Vagina (tissue), 2 donors: ENCODE results near the gene FBXO41.

Experiments used
- POLR2A ChIP-seq, 2 donors: fragments of 450-650 bp; IDR thresholded peaks; one replicate each; pipeline ENCODE4 v1.6.1; 2017; ENCODE audit warnings: antibody characterized with exemption in 2 of 2, mild to moderate bottlenecking in 2 of 2, moderate library complexity in 2 of 2
- TF ChIP-seq, protein P1 (sequence below), 3 experiments: fragments of 450-650 bp in 2 of 3; fragments of 200-600 bp in 1 of 3; sonication (generic) in 1 of 3; IDR thresholded peaks; one replicate each; pipeline ENCODE4 v1.5.1; 2017 to 2019; ENCODE audit warnings: antibody characterized with exemption in 3 of 3, mild to moderate bottlenecking in 2 of 3, moderate library complexity in 2 of 3

DNA sequence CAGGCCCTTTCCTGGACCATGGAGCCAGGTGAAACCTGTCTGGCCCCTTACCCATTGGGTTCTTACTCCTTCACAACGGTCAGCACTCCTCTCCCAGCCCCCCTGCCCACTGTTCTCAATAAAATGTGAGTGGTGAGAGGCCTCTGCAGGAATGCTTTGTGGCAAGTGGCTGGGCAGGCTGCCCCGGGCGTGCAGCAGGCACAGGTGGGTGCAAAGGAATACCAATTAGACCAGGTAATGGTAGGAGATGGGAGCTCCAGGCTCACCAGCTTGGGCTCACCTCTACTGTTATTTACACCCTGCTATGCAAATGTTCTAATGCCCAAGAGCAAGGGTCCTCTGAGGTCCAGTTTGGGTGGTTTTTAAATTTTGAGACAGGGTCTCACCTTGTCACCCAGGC is 57.2 kb downstream of the FBXO41 start:
- no peak for TF ChIP-seq POLR2A (IDR thresholded peaks at IDR 0.05)
- TF ChIP-seq, protein P1, sequence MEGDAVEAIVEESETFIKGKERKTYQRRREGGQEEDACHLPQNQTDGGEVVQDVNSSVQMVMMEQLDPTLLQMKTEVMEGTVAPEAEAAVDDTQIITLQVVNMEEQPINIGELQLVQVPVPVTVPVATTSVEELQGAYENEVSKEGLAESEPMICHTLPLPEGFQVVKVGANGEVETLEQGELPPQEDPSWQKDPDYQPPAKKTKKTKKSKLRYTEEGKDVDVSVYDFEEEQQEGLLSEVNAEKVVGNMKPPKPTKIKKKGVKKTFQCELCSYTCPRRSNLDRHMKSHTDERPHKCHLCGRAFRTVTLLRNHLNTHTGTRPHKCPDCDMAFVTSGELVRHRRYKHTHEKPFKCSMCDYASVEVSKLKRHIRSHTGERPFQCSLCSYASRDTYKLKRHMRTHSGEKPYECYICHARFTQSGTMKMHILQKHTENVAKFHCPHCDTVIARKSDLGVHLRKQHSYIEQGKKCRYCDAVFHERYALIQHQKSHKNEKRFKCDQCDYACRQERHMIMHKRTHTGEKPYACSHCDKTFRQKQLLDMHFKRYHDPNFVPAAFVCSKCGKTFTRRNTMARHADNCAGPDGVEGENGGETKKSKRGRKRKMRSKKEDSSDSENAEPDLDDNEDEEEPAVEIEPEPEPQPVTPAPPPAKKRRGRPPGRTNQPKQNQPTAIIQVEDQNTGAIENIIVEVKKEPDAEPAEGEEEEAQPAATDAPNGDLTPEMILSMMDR (IDR thresholded peaks at IDR 0.05): no peak
